HCT116 (cell line): ENCODE data around the gene IQSEC3. TPM values are rescaled to one million over a fixed set of nuclear protein-coding genes. Genes with fewer than 3 reads are reported as not detected.

Source experiments
- ATAC-seq: fragments of 200-7000 bp; cut with Tn5 transposase; 2 replicates; pipeline ENCODE4 v1.9.1; 2020; ENCODE audit warnings: mild to moderate bottlenecking, moderate library complexity
- BruUV-seq: library from RNA; stranded (reverse); fragments of 400-500 nt; replicated peaks from 2 replicates; lab custom pipeline; 2021; lab: Mats Ljungman, UMichigan
- CTCF ChIA-PET: fragments of 300-600 bp; sonication (Branson Sonifier 250); formaldehyde crosslinking; loops from one replicate; lab custom pipeline; 2021; ENCODE audit warnings: antibody characterized with exemption; lab: Charles Lee
- POLR2A ChIA-PET: fragments of 300-600, 350-600 bp; sonication (Branson Sonifier 250); formaldehyde crosslinking; loops from one replicate; lab custom pipeline; 2021; ENCODE audit warnings: antibody characterized with exemption; lab: Charles Lee
- RAD21 ChIA-PET, 2 experiments: fragments of 300-600 bp; sonication (Branson Sonifier 250); formaldehyde crosslinking; loops; one replicate each; lab custom pipeline; 2023; ENCODE audit warnings: low total read pairs in 2 of 2; ENCODE audit not compliant: uncharacterized antibody in 2 of 2, unreplicated experiment in 2 of 2, low non-redundant PET in 1 of 2; lab: Charles Lee
- DNase-seq: peaks from one replicate; pipeline ENCODE4 v3.0.0-alpha.2; 2010; ENCODE audit warnings: low read depth, low spot score
- H2AFZ ChIP-seq: fragments of 200-600 bp; shearing (Covaris generic), sonication (generic); 2 replicates; pipeline ENCODE4 v1.6.1; 2017; ENCODE audit warnings: low read depth, mixed run types, mixed read lengths, antibody characterized with exemption, low read length; ENCODE audit not compliant: poor library complexity, severe bottlenecking
- H3K27ac ChIP-seq: 2 replicates; pipeline ENCODE4 v1.5.1; 2012; ENCODE audit warnings: low read depth, low read length
- H3K27me3 ChIP-seq: fragments of 200-600 bp; sonication (generic); 2 replicates; pipeline ENCODE4 v1.6.1; 2016; ENCODE audit warnings: mixed run types, low read length, mixed read lengths; ENCODE audit not compliant: insufficient read depth
- H3K36me3 ChIP-seq, 2 experiments: fragments of 200-500 bp in 1 of 2; fragments of 200-600 bp in 1 of 2; sonication (Bioruptor generic) in 1 of 2; sonication (generic) in 1 of 2; 2 replicates each; pipeline versions ENCODE4 v1.5.1 to v1.6.1; 2014 to 2016; ENCODE audit warnings: low read length in 2 of 2, inconsistent platforms in 1 of 2, mixed read lengths in 1 of 2, mixed run types in 1 of 2; ENCODE audit not compliant: insufficient read depth in 2 of 2, control insufficient read depth in 1 of 2
- H3K4me1 ChIP-seq, 2 experiments: fragments of 200-600 bp in 1 of 2; sonication (generic) in 1 of 2; 2 replicates each; pipeline versions ENCODE4 v1.5.1 to v1.6.1; 2012 to 2017; ENCODE audit warnings: low read length in 2 of 2, inconsistent platforms in 1 of 2, mild to moderate bottlenecking in 1 of 2, mixed read lengths in 1 of 2, mixed run types in 1 of 2, moderate library complexity in 1 of 2; ENCODE audit not compliant: insufficient read depth in 2 of 2, control insufficient read depth in 1 of 2
- H3K4me2 ChIP-seq: fragments of 200-600 bp; sonication (generic); 2 replicates; pipeline ENCODE4 v1.6.1; 2017; ENCODE audit warnings: mixed run types, low read length, mixed read lengths
- H3K4me3 ChIP-seq, 2 experiments: fragments of 200-600 bp in 1 of 2; sonication (generic) in 1 of 2; replicated peaks in 1 of 2; 2 replicates each; pipeline ENCODE4 v1.5.1; 2011 to 2016; ENCODE audit warnings: low read length in 2 of 2, control low read depth in 1 of 2, low read depth in 1 of 2, mild to moderate bottlenecking in 1 of 2, mixed read lengths in 1 of 2, mixed run types in 1 of 2
- H3K79me2 ChIP-seq: fragments of 200-600 bp; sonication (generic); 2 replicates; pipeline ENCODE4 v1.6.1; 2017; ENCODE audit warnings: mild to moderate bottlenecking, mixed run types, low read length, moderate library complexity, mixed read lengths; ENCODE audit not compliant: insufficient read depth
- H3K9ac ChIP-seq: fragments of 200-600 bp; sonication (generic); 2 replicates; pipeline ENCODE4 v1.6.1; 2016; ENCODE audit warnings: low read length, mixed read lengths
- H3K9me2 ChIP-seq: fragments of 200-600 bp; sonication (generic), shearing (Covaris generic); 2 replicates; pipeline ENCODE4 v1.6.1; 2017; ENCODE audit warnings: mixed run types, mild to moderate bottlenecking, moderate library complexity; ENCODE audit not compliant: insufficient read depth
- H3K9me3 ChIP-seq, 2 experiments: fragments of 200-500 bp in 1 of 2; fragments of 200-600 bp in 1 of 2; sonication (Bioruptor generic) in 1 of 2; sonication (generic) in 1 of 2; 2 replicates each; pipeline ENCODE4 v1.6.1; 2014 to 2017; ENCODE audit warnings: low read length in 2 of 2, mixed read lengths in 2 of 2, inconsistent platforms in 1 of 2, low read depth in 1 of 2, mild to moderate bottlenecking in 1 of 2, mixed run types in 1 of 2, moderate library complexity in 1 of 2; ENCODE audit not compliant: control insufficient read depth in 1 of 2, insufficient read depth in 1 of 2
- H4K20me1 ChIP-seq: fragments of 200-600 bp; sonication (generic), shearing (Covaris generic); 2 replicates; pipeline ENCODE4 v1.6.1; 2017; ENCODE audit warnings: mixed run types, mild to moderate bottlenecking, moderate library complexity; ENCODE audit not compliant: insufficient read depth
- CEBPB ChIP-seq: IDR thresholded peaks from 2 replicates; pipeline ENCODE4 v1.6.1; 2012; ENCODE audit warnings: low read depth
- EGR1 ChIP-seq: IDR thresholded peaks from 2 replicates; pipeline ENCODE4 v1.6.1; 2012; ENCODE audit warnings: low read depth
- ELF1 ChIP-seq: IDR thresholded peaks from 2 replicates; pipeline ENCODE4 v1.6.1; 2012; ENCODE audit warnings: low read depth, borderline replicate concordance
- EZH2 ChIP-seq: fragments of 200-600 bp; sonication (generic); IDR thresholded peaks from 2 replicates; pipeline ENCODE4 v1.6.1; 2017; ENCODE audit warnings: antibody characterized with exemption, mixed run types
- MAX ChIP-seq: IDR thresholded peaks from 2 replicates; pipeline ENCODE4 v1.6.1; 2012
- SIN3A ChIP-seq: IDR thresholded peaks from 2 replicates; pipeline ENCODE4 v1.6.1; 2012; ENCODE audit warnings: low read depth
- ZBTB33 ChIP-seq: IDR thresholded peaks from 2 replicates; pipeline ENCODE4 v1.6.1; 2011; ENCODE audit warnings: mild to moderate bottlenecking, low read length, moderate library complexity; ENCODE audit not compliant: insufficient replicate concordance; ENCODE audit errors: extremely low read depth
- intact Hi-C: fragments of 100-400 bp; cut with micrococcal nuclease; formaldehyde crosslinking; loops from 2 replicates; pipeline ENCODE4 v1.10.0; 2022
- total RNA-seq: library from RNA; stranded (reverse); gene quantifications from one replicate; pipeline ENCODE4 v1.2.1, GENCODE V29; 2021; ENCODE audit not compliant: unreplicated experiment

The IQSEC3 gene
- total RNA-seq, 1 experiment from 2014 or later, result not detected

- Histone ChIP-seq H3K27me3 (peaks cover 13% of the 10 kb centered on the region), H3K4me2 (no peak overlapping the region), H3K36me3 (no peaks in the 10 kb centered on the region), H3K27ac (no peak overlapping the region), H3K9ac (no peak overlapping the region), H3K4me3 (no peak overlapping the region), H3K9me3 (no peaks in the 10 kb centered on the region), H4K20me1 (no peaks in the 10 kb centered on the region), H3K4me1 (peaks cover 5 to 16% of the 10 kb centered on the region in 2 experiments; a peak in 3 of 4 replicates), H3K9me2 (no peaks in the 10 kb centered on the region), H2AFZ (no peak overlapping the region), H3K79me2 (no peaks in the 10 kb centered on the region)
- RAD21 ChIA-PET, result no interaction called here
- POLR2A ChIA-PET, result no interaction called here
- DNase-seq (no peak), ATAC-seq (no peak)
- TF ChIP-seq SIN3A, result no peak
- TF ChIP-seq EZH2, result no peak
- TF ChIP-seq EGR1, result no peak
- TF ChIP-seq CEBPB, result no peak
- no peak for TF ChIP-seq MAX
- no peak for TF ChIP-seq ZBTB33
- no peak for TF ChIP-seq ELF1
- intact Hi-C loops, result no loop called here
- CTCF ChIA-PET, result no interaction called here
- BruUV-seq, result no TSS peak
Observed at GRCh38 chr12:115518-115917, 49.0 kb downstream of the IQSEC3 start.
